Keratinocyte (primary cell): Measurements from ENCODE around the gene PER1.

ENCODE experiments used
- CTCF ChIP-seq, 3 experiments: IDR thresholded peaks in 1 of 3; conservative IDR thresholded peaks in 1 of 3; optimal IDR thresholded peaks in 1 of 3; 2 replicates in 2 of 3; 3 replicates in 1 of 3; pipeline versions ENCODE3 to v1.5.1; 2011; ENCODE audit warnings: low read length in 3 of 3, mild to moderate bottlenecking in 3 of 3, moderate library complexity in 2 of 3, control low read depth in 1 of 3, inconsistent platforms in 1 of 3; ENCODE audit not compliant: insufficient read depth in 2 of 3; ENCODE audit errors: extremely low read depth in 1 of 3
- EZH2 ChIP-seq: IDR thresholded peaks from one replicate; pipeline ENCODE4 v1.6.1; 2012; ENCODE audit warnings: inconsistent platforms, mild to moderate bottlenecking, low read length, moderate library complexity

GRCh38 chr17:8133399-8133798 is 18.8 kb downstream of the PER1 start:
- no peak for TF ChIP-seq CTCF (optimal IDR thresholded peaks at IDR 0.05 in 1 of 3, IDR thresholded peaks at IDR 0.05 in 1 of 3, conservative IDR thresholded peaks at IDR 0.05 in 1 of 3; ENCODE audit: extremely low read depth in 1 of 3, insufficient read depth in 2 of 3, low read length in 3 of 3)
- no peak for TF ChIP-seq EZH2
